ENCODE results near the gene KRTAP3-1. TPM values are rescaled to one million over a fixed set of nuclear protein-coding genes. Genes with fewer than 3 reads are reported as not detected.
A peak's percentile ranks its signal among the peaks of the same experiment; 100 is the strongest.

KRTAP3-1 gene
- total and polyA plus RNA-seq, 9 of the 15 experiments (the other 6 are each of a cell fraction or from before 2014, with no cell fraction given): not detected

DNA sequence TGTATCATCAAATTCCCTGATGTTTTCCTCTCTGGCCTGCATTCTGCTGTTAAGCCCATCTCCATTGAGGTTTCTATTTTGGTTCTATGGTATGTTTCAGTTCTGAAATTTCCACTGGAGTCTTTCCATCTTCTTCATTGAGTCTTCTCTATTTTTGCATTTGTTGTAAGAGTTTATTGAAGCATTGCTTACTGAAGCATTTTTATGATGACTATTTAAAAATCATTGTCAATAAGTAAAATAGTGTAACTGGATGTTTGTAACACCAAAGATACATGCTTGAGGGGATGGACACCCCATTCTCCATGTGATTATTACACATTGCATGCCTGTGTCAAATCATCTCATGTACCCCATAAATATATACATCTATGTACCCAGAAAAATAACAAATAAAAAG, 33.4 kb downstream of the KRTAP3-1 start:
- H3K4me3 ChIP-seq: no peak overlapping the region
- no peaks in the 10 kb centered on the region for H3K36me3 ChIP-seq (ENCODE audit: control insufficient read depth, insufficient read depth, low read length)
- H3K27me3 ChIP-seq (ENCODE audit: control insufficient read depth in 2 of 2, insufficient read depth in 2 of 2, low read length in 2 of 2): peaks cover 3 to 18% of the 10 kb centered on the region in 2 experiments; a peak in 3 of 5 replicates
- peaks cover 3% of the 10 kb centered on the region for H3K9me1 ChIP-seq (ENCODE audit: control insufficient read depth, insufficient read depth, low read length)
- no peaks in the 10 kb centered on the region; a peak in 1 of 5 replicates for H3K4me1 ChIP-seq (replicated peaks in 1 of 2; ENCODE audit: control insufficient read depth in 2 of 2, insufficient read depth in 2 of 2, low read length in 2 of 2)
- intact Hi-C loops (cut with micrococcal nuclease) (no loop called here), in situ Hi-C loops (cut with MboI) (no loop called here)
- no peaks in the 10 kb centered on the region for H3K79me2 ChIP-seq (ENCODE audit: control insufficient read depth, insufficient read depth, low read length)
- ChIA-PET POLR2A (no interaction called here), CTCF (ENCODE audit: low intra/inter-chr PET ratio) (no interaction called here)
- H3K27ac ChIP-seq (ENCODE audit: extremely low read depth, low read depth, low read length): no peak overlapping the region
- no TSS peak for BruUV-seq (replicated peaks)
- H4K20me1 ChIP-seq (replicated peaks; ENCODE audit: control insufficient read depth, insufficient read depth, low read length): no peaks in the 10 kb centered on the region; the same call in 1 of the 2 replicates
- DNase-seq (ENCODE audit: extremely low read depth in 1 of 4, low spot score in 3 of 4) (no peak), FAIRE-seq (no peak), ATAC-seq (no peak)
- no peak overlapping the region for H3K4me2 ChIP-seq (ENCODE audit: insufficient read depth, low read length)
- no peaks in the 10 kb centered on the region for H3K9me3 ChIP-seq (replicated peaks; ENCODE audit: control insufficient read depth, insufficient read depth, low read depth, low read length)
- no peak overlapping the region for H2AFZ ChIP-seq (ENCODE audit: low read depth, low read length)
- no peak for TF ChIP-seq IFI16 (CRISPR knock-in tag; IDR thresholded peaks at IDR 0.05)
- TF ChIP-seq ZNF316 (IDR thresholded peaks at IDR 0.05): peak; percentile 20; the same call in 1 of the 2 replicates
- H3K9ac ChIP-seq (ENCODE audit: insufficient read depth in 1 of 2, low read depth in 2 of 2, low read length in 2 of 2): no peak overlapping the region

DNA sequence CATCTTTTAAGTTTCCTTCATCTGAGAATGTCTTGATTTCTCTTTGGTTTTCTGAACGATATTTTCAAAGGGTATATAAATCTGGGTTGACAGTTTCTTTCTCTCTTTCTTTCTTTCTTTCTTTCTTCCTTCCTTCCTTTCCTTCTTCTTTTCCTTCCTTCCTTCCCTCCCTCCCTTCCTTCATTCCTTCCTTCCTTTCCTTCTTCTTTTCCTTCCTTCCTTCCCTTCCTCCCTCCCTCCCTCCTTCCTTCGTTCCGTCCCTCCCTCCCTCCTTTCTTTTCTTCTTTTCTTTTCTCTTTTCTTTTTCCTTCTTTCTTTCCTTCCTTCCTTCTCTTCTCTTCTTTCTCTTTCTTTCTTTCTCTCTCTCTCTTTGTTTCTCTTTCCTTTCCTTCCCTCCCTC, 34.6 kb downstream of the KRTAP3-1 start:
- ATAC-seq: no peak
- no peaks in the 10 kb centered on the region for H3K36me3 ChIP-seq (ENCODE audit: control insufficient read depth, insufficient read depth, low read length)
- H3K9me1 ChIP-seq (ENCODE audit: control insufficient read depth, insufficient read depth, low read length): no peaks in the 10 kb centered on the region
- BruUV-seq (replicated peaks): no TSS peak
- TF ChIP-seq, protein P1, sequence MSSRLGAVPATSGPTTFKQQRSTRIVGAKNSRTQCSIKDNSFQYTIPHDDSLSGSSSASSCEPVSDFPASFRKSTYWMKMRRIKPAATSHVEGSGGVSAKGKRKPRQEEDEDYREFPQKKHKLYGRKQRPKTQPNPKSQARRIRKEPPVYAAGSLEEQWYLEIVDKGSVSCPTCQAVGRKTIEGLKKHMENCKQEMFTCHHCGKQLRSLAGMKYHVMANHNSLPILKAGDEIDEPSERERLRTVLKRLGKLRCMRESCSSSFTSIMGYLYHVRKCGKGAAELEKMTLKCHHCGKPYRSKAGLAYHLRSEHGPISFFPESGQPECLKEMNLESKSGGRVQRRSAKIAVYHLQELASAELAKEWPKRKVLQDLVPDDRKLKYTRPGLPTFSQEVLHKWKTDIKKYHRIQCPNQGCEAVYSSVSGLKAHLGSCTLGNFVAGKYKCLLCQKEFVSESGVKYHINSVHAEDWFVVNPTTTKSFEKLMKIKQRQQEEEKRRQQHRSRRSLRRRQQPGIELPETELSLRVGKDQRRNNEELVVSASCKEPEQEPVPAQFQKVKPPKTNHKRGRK (tag; IDR thresholded peaks at IDR 0.05): peak; percentile 65; the same call in 1 of the 2 replicates
- no peak for TF ChIP-seq DNMT1 (IDR thresholded peaks at IDR 0.05)
- H3K4me1 ChIP-seq (replicated peaks in 1 of 2; ENCODE audit: control insufficient read depth in 2 of 2, insufficient read depth in 2 of 2, low read length in 2 of 2): no peaks in the 10 kb centered on the region
- in situ Hi-C loops (cut with MboI) (no loop called here), intact Hi-C loops (cut with micrococcal nuclease) (no loop called here)
- H2AFZ ChIP-seq (ENCODE audit: low read depth, low read length): no peak overlapping the region
- no peak overlapping the region for H3K9ac ChIP-seq (ENCODE audit: insufficient read depth in 1 of 2, low read depth in 2 of 2, low read length in 2 of 2)
- no peaks in the 10 kb centered on the region; the same call in 1 of the 2 replicates for H4K20me1 ChIP-seq (replicated peaks; ENCODE audit: control insufficient read depth, insufficient read depth, low read length)
- no peak for DNase-seq (ENCODE audit: extremely low read depth in 1 of 4, low spot score in 3 of 4)
- peaks cover 0 to 13% of the 10 kb centered on the region in 2 experiments; a peak in 1 of 5 replicates for H3K27me3 ChIP-seq (ENCODE audit: control insufficient read depth in 2 of 2, insufficient read depth in 2 of 2, low read length in 2 of 2)
- ChIA-PET POLR2A (interaction anchor here (0.6 kb wide), 1 partner anchor 715 kb away, joined by 3 read pairs; no protein-coding TSS in a partner anchor), CTCF (ENCODE audit: low intra/inter-chr PET ratio) (no interaction called here)
- no peak overlapping the region for H3K4me3 ChIP-seq
- H3K4me2 ChIP-seq (ENCODE audit: insufficient read depth, low read length): no peak overlapping the region
- WGBS (ENCODE audit: insufficient coverage, low coverage, missing lambda C conversion rate): 0% methylated on average over 3 of the region's 3 CpGs
- H3K9me3 ChIP-seq (replicated peaks; ENCODE audit: control insufficient read depth, insufficient read depth, low read depth, low read length): no peaks in the 10 kb centered on the region
- no peak overlapping the region for H3K27ac ChIP-seq (ENCODE audit: extremely low read depth, low read depth, low read length)
- FAIRE-seq: no peak
- no peaks in the 10 kb centered on the region for H3K79me2 ChIP-seq (ENCODE audit: control insufficient read depth, insufficient read depth, low read length)
